LNCaP clone FGC (cell line): ENCODE results near the gene ALPL.

Experiments
- DNase-seq: peaks from one replicate; pipeline ENCODE4 v3.0.0-alpha.2; 2011; ENCODE audit warnings: low read depth
- H3K4me3 ChIP-seq: 2 replicates; pipeline ENCODE4 v1.5.1; 2011; ENCODE audit warnings: mild to moderate bottlenecking, low read depth, low read length, control low read depth
- TF ChIP-seq, protein P1 (sequence below): IDR thresholded peaks from 2 replicates; pipeline ENCODE4 v1.5.1; 2012; ENCODE audit warnings: mild to moderate bottlenecking; ENCODE audit not compliant: control insufficient read depth, insufficient read depth; ENCODE audit errors: extremely low read depth

The ALPL gene

DNA sequence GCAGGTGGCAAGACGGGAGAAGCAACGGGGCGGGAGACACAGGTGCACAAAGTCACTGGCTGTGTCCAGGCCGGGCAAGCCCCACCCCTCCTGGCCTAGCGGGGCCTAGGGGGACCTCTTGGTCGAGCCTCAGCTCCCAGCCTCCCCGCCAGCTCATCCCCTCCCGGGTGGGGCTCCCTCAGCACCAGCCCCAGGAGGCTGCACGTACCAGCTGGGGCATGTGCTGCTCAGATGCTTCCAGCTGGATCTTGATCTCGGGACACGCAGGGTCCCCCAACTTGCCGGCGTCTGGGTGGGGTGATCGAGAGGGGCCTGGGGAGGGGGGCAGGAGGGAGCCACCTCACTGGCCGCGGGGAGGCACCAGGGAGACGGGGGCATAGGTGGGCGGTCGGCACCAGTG lies 88.5 kb downstream of the ALPL start:
- no peak overlapping the region for H3K4me3 ChIP-seq
- no peak for DNase-seq
- TF ChIP-seq, protein P1, sequence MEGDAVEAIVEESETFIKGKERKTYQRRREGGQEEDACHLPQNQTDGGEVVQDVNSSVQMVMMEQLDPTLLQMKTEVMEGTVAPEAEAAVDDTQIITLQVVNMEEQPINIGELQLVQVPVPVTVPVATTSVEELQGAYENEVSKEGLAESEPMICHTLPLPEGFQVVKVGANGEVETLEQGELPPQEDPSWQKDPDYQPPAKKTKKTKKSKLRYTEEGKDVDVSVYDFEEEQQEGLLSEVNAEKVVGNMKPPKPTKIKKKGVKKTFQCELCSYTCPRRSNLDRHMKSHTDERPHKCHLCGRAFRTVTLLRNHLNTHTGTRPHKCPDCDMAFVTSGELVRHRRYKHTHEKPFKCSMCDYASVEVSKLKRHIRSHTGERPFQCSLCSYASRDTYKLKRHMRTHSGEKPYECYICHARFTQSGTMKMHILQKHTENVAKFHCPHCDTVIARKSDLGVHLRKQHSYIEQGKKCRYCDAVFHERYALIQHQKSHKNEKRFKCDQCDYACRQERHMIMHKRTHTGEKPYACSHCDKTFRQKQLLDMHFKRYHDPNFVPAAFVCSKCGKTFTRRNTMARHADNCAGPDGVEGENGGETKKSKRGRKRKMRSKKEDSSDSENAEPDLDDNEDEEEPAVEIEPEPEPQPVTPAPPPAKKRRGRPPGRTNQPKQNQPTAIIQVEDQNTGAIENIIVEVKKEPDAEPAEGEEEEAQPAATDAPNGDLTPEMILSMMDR = no peak

DNA sequence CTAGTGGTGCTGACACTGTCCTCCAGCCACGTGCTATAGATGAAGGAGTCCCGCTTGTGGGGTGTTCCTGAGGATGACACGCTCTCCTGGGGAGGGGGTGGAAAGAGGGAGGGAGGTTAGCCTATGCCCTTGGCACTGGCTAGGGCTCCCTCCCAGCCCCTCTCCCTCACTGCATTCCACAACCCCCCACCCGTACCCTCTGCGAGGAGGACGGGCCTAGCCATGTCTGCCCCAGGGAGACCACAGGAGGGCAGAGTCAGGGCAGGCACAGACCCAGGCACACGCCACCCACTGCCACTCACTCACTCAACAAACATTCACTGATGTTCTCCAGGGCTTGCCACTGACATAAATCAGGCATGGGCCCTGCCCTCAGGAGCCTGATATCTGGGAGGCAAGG lies 89.2 kb downstream of the ALPL start:
- no peak for DNase-seq
- TF ChIP-seq, protein P1 = no peak
- no peak overlapping the region for H3K4me3 ChIP-seq

DNA sequence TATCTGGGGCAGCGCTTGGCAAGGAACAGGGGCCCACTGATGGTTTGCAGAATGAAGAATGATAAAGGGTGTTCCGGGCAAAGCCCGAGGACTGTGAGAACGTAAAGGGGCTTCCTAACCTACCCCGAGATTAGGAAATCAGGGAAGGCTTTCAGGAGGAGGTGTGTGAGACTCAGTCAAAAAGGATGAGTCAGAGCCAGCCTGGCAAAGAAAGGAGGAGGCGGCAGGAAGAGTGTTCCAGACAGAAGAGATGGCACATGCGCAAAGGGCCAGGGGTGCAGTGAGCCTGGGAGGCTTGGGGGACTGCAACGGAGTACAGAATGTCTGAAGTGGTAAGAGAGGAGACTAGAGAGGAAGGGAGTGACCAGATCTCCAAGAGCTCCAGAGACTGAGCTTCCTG lies 89.7 kb downstream of the ALPL start:
- TF ChIP-seq, protein P1 = no peak
- no peak overlapping the region for H3K4me3 ChIP-seq
- no peak for DNase-seq

DNA sequence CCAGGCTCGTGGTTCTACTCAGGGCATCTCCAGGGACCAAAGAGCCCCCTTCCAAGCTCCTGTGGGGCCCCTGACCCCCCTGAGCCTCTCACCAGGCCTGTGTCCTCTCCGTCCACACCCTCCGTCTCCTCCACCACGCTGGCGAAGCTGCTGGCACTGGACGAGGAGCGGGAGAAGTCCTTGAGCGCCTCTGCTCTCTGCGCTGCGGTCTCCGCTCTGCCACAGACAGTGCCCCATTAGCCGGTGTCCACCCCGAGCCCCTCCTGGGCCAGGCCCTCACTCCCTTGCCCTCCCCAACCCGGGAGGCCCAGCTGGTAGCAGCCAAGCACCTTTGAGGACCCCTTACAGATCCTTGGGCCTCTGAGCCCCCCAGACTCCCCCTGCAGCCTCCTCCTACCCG lies 90.2 kb downstream of the ALPL start:
- no peak for DNase-seq
- no peak overlapping the region for H3K4me3 ChIP-seq
- TF ChIP-seq, protein P1 = no peak

DNA sequence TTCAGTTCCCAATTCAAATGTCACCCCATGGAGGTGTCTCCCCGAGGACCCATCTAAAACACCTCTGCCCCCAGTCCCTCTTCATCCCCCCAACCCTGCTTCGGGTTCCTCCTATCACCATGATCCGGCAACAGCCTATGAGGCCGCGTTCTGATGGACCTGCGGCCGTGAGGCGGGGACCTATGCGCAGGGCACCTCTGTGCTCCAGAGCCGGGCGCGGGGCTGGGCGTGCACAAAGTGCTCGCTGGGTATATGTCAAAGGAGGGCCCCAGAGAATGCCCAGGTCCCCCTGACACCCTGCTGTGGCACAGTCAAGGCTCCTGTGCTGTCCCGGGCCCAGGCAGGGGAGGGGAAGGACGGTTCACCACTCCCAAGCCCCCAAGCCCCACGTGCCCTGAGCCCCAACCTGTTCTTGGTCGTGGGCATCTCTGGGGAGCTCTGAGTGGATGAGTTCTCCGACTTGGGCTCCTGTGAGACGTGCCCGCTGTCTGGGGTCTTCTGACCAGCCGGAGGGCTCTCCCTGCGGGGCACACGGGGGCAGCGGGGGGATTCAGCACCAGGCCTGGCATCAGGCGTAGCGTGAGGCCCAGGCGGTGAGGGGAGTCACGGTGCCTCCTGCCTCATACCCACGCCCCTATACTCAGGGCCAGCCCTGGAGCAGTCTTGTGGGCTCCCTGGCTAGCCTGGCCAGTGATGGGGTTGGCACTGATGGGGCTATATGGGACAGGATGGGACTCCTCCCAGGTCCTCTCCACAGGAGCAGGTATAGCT lies 92.2 kb downstream of the ALPL start:
- TF ChIP-seq, protein P1 = no peak
- H3K4me3 ChIP-seq = no peak overlapping the region
- no peak for DNase-seq

DNA sequence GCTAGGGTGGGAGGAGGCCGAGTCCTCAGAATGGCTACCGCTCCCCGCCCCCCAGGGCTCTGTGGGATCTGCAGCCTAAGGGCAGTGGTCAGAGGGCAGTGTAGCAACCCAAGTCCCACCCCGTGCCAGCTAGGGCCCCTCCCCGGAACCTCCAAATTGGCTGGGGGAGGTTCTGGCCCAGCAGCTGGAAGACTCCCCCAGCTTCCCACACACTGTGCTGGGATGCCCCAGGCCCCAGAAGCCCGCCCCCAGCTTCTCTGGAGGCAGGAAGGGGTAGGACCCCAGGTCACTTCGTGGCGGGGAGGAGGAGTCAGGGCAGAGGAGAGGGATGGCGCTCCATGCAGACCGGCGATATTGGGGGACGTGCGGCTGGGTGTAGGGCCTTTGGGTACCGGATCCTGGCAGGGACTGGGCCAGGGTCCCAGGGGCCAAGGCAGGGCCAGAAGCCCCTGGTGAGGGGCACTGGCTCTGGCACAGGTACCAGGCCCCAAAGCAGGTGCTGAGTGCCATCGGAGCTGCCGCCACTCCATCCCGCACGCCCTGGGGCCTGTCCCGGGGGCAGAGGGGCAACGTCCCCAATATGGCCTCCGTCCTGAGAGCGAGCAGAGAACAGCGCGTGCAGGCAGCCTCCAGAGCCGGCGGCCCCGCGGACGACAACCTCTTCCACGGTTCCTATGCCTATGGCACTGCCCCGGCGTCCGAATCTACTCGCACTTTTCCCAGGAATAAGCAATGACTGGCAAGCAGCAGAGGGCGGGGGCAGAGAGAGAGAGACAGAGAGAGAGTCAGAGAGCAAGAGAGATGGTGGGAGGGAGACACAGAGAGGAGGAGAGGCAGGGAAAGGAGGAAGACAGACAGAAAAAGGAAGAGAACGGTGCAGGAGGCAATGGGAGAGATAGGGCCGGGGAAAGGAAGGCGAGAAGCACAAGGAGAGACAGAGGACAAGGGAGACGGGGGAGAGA lies 94.2 kb downstream of the ALPL start:
- TF ChIP-seq, protein P1 = no peak
- no peak for DNase-seq
- no peak overlapping the region for H3K4me3 ChIP-seq
